EH (cell line): ENCODE results near the gene GABRA5.
A peak's percentile ranks its signal among the peaks of the same experiment; 100 is the strongest.
"Not testable (repeated sequence)": the region's sequence is repeated elsewhere in the genome, so short reads cannot be mapped to it uniquely, and the experiment has no call there.

Experiments used
- DNase-seq: peaks from one replicate; pipeline ENCODE4 v3.0.0-alpha.2; 2015; ENCODE audit warnings: low read depth

GABRA5 gene

GRCh38 chr15:26866298-26867199, at the start of gene GABRA5:
GABRA5 (plus strand) TSS chr15:26867062; CDS start chr15:26869249, 2,187 bp downstream.
- peak; percentile 29 for DNase-seq

DNA sequence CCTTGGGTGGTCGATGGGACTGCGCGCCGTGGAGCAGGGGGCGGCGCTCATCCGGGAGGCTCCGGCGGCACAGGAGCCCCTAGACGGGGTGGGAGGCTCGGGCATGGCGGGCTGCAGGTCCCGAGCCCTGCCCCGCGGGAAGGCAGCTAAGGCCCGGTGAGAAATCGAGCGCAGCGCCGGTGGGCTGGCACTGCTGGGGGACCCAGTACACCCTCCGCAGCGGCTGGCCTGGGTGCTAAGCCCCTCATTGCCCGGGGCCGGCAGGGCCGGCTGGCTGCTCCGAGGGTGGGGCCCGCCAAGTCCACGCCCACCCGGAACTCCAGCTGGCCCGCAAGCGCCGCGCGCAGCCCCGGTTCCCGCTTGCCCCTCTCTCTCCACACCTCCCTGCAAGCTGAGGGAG, 35.7 kb upstream of the GABRA5 start:
- not testable (repeated sequence) for DNase-seq

- DNase-seq, result no peak
Observed at GRCh38 chr15:26831951-26832350, 34.9 kb upstream of the GABRA5 start.

DNA sequence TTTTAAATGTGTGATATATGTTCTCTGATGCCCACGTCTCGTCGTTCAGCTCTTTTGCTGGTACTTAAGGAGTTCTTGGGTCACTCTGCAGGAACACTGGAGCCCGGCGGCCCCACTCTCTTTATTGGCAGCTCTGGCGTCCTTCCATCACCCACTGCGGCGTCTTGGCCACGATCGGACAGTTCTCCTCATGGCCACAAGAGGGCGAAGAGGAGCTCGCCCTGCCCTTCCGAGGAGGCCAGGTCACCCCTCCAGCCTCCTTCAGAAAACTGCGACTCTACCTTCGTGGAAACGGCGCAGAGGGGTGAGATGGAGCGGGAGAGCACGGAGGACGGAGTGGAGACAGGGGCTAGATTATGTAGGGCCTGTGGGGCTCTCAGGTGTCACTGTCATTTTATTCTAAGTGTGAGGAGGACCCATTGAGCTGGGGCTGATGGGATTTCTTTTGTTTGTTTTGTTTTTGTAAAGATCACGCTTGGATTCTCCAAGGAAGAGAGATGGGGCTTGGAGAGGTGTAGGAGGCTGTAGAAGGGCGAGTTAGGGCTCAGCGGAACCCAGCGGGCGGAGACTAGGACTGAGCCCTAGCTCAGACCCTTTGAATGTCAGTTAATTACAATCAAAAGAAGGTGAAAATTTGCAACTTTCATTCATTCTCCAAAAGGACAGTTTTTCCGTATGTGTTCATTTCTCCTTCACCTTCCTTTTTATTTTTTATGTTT, 28.0 kb upstream of the GABRA5 start:
- no peak for DNase-seq

DNA sequence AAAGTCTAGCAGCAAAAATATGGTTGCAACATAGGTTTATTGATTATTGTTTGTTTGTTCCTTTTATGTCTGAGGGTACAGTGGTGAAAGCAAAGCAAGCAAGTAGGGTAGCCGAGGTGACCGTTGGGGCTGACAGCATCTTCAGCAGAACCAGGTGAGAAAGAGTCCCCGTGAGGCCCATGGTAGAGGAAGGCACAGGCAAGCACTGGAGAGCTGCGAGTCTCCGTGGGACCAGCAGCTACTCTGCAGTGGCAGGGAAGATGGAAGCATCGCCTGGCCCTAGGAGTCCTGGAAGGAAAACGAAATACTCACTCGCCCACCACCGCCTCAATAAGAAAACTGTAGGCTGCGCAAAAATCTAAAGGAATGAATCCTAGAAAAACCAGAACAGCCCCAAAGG, 25.3 kb upstream of the GABRA5 start:
- no peak for DNase-seq

DNA sequence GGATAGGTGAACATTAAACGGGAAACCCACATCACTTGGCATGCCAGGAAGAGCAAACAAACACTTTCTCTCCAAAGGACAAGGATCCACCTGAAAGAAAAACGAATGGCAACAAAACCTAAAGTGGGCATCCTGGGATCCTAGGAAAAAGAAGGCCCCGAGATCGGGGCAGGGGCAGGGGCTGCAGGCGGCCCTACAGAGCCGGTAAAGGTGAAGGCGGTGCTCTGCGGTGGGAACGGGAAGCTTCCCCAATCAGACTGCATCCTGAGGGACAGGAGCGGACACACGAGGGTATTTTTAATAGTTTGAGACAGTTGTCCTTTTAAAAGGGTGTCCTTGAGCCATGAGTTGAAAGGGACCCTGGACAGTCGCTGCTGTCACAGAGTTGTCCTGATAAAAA, 24.9 kb upstream of the GABRA5 start:
- DNase-seq, result no peak

DNA sequence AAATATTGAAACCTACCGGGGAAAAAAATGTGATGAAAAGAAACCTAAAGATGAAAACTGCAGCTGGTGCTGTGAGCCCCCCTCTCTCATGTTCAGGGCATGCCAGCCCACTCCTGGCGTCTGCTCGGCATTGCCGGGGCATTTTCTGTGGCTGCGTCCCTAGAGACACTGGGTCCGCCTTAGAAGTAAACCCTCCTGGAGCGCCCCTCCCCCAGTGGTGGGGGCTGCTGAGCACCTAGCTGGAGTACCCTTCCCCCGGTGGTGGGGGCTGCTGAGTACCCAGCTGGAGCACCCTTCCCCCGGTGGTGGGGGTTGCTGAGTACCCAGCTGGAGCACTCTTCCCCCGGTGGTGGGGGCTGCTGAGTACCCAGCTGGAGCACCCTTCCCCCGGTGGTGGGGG, 24.5 kb upstream of the GABRA5 start:
- DNase-seq, result no peak

DNA sequence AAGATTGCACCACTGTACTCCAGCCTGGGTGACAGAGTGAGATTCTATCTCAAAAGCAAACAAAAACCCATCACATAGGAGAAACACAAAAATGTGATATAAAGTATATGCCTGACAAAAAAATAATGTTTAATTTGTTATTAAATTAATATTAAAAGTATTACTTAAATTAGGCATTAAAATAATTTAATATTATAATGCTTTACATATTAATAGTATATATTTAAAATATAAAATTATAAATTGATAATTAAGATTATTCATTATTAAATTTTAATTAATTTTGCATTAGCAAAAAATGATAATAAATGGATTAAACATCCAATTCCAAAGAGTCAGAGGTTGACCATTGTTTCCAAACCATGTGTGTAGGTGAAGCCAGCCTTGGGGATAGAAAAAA, 22.0 kb upstream of the GABRA5 start:
- no peak for DNase-seq

DNA sequence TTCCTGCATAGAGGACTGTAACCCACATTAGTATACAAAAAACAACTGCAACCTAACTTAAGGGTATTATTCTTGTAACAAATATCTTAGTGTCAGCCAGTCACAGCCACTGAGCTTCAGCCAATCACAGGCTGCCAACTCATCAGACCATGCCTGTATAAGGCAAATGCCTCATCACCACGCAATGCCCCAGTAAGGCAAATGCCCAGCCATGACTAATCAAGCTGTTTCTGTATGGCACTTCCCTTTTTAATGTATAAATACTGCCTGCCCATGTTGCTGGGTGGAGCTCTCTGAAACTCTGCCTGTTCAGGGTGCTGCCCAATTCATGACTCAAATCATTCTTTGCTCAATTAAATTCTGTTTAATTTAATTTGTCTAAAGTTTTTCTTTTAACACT, 18.4 kb upstream of the GABRA5 start:
- DNase-seq, result no peak

- no peak for DNase-seq
Observed at GRCh38 chr15:26850161-26850560, 16.7 kb upstream of the GABRA5 start.

DNA sequence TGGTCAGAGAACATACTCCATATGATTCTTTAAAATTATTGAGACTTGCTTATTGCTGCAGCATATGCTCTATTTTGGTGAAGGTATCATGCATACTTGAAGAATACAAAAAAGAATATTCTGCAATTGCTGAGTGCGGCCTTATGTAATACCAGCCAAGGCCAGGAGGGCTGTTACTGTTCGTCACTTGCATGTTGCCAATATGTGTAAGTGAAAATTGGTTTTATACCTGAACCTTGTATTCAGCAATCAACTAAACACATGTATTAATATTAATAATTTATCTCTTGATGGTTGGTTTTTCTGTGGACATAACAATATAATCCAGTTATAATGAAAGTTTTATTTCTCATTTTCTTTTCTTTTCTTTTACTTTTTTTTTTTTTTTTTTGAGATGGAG, 13.9 kb upstream of the GABRA5 start:
- DNase-seq, result no peak

DNA sequence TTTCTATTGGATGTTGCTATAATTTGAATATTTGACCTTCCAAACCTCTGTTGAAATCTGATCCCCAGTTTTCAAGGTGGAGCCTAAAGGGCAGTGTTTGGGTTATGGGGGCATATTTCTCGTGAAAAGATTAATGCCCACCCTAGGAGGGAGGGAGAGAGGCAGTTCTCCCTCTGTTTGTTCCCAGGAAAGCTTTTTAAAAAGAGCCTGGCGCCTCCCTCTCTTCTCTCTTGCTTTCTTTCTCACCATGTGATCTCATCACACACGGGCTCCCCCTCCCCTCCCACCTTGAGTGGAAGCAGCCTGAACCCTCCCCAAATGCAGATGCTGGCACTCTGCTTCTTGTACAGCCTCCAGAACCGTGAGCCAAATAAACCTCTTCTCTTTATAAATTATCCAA, 12.4 kb upstream of the GABRA5 start:
- DNase-seq, result no peak

DNA sequence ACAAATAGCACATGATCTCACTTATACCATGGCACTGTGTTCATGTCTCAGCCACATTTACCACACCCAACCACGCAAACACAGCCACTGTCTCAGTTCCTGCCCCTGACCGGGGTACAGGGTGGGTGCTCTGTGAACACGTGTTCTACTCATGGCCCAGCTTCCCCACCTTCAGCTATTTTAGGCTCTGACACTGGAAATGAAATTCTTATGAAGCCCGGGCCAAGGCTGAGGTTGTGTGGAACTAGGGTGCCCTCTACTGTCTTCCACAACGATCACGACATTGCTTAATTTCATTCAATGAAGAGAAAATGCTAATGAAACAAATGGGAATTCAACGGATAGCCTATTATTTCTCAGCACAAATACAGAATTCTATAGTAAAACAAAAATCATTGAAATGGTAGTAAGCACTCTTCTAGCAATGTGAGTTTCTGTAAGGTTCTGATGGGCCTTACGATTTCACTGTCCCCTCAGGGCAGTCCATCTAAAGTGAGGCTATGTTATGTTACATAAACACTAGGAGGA, 2.1 kb upstream of the GABRA5 start:
- peak; percentile 36 for DNase-seq

DNA sequence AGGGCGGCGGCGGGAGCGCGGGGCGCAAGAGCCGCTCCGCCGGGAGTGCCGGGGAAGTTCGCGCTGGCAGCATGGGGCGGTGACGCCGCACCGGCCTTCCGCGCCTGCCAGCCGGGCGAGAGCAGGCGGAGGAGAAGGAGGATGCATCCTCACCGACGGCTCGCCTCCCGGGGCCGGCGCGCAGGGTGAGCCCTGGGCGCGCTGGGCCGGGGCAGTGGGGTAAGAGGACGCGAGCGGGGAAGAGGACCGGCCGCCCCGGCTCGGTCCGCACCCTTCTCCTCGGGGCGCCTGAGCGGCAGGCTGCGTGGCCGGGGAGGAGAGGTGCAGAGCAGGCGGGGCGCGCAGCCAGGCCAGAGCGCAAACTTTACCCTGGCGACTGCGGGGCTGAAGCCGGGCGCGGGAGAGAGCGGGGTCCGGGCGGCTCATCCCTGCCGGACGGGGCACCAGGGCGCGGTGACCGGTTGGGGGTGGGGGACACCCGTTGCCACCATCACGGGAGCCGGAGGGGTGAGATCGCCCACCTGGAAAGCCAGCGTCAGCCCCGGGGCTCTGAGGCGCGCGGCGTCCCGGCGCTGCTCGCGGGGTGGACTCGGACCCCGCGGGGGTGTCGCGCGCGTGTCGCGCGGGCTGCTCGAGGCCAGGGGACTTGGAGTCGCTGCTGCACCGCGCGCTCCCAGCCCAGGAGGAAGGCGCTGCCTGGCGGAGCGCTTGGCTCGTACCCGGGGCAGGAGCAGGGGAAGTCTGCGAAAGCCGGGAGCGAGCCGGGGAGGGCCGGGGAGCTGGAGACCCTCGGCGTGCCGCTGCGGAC, 542 bp downstream of the GABRA5 start:
- no peak for DNase-seq

DNA sequence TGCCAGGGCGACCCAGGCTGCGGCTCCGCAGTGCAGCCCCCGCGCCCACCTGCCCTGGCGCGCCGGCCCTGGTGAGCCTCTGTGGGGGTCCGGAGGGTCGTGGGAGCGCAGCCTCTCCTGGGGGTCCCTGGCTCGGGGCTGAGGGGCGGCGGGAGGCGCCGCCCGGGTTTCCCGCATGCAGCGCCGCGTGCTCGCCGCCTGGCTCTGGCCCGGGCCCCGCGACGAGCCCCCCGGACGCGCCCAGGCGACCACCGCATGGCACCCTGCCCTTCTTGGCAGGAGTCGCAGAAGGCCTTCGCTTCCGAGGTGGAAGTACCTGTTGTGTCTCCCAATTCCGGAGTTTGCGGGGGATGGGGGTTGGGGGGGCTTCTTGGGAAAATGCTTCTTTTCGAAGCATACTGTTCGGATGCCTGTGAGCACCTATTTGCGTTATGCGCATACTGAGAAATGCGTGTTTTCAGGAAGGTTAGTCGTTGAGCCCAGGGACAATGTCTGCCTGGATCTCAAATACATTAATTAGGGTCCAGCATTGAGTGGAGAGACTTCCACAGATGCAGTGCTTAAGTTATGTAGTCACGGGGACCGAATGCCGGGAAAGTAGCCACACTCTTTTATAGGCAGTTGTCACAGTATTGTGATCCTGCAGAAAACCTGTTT, 1.3 kb downstream of the GABRA5 start:
- DNase-seq, result no peak

DNA sequence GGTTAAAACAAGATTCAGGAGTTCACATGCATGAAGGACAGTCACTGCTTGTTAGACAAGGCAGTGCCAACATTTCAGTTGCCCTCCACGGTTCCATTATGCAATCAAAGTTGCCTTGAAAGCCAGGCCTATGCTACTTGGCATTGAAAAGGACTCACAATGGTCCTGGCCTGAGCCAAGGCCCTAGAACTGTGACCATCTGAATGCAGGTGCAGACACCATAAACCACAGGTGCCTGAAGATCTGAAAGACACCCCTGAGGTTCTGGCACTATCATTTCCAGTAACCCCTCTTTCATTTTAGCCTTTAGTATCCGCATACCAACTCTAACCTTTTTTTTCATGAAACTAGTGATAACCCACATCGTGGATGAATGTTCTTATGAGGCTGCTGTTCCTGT, 2.8 kb downstream of the GABRA5 start:
- DNase-seq, result no peak

GRCh38 chr15:26870346-26870745, 3.5 kb downstream of the GABRA5 start:
- no peak for DNase-seq

- DNase-seq, result no peak
Observed at GRCh38 chr15:26872206-26872605, 5.3 kb downstream of the GABRA5 start.

DNA sequence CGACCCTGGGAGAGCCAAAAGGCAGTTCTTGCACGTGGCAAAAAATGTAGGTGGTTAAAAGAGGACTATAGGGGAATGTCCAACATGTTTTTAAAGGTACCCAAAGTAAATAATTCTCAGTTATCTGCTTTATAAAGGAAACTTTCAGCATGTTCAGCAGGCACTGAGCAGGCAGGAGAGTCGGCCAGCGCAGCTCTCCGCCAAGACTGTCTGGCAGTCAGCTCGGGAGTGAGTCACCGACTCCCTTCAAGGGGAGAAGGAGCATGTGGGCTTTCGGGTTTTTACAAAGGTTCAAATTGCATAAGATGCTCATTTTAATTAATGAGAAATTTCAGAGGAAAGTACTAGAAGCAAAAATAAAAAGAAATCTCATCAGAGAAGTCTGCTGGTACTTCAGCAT, 7.0 kb downstream of the GABRA5 start:
- no peak for DNase-seq

- DNase-seq, result no peak
Observed at GRCh38 chr15:26874774-26875475, 8.1 kb downstream of the GABRA5 start.

- no peak for DNase-seq
Observed at GRCh38 chr15:26875476-26875850, 8.6 kb downstream of the GABRA5 start.
